HG03097 (cell line): ENCODE measurements around the gene MAFB.

ENCODE experiments used
- ATAC-seq: cut with Tn5 transposase; IDR thresholded peaks from one replicate; pipeline ENCODE4 v1.9.1; 2021; ENCODE audit not compliant: unreplicated experiment, low FRiP score

MAFB gene

GRCh38 chr20:40703975-40704530, 15.0 kb upstream of the MAFB start:
- ATAC-seq, result no peak

GRCh38 chr20:40702504-40702903, 13.5 kb upstream of the MAFB start:
- ATAC-seq, result no peak

GRCh38 chr20:40698744-40699143, 9.7 kb upstream of the MAFB start:
- no peak for ATAC-seq

GRCh38 chr20:40698281-40698680, 9.2 kb upstream of the MAFB start:
- ATAC-seq, result no peak

- no peak for ATAC-seq
These were observed 8.5 kb upstream of the MAFB start for GRCh38 chr20:40697541-40697940.

GRCh38 chr20:40695214-40695613, 6.2 kb upstream of the MAFB start:
- no peak for ATAC-seq

GRCh38 chr20:40694246-40694645, 5.2 kb upstream of the MAFB start:
- ATAC-seq, result no peak

- ATAC-seq, result no peak
These were observed 3.4 kb upstream of the MAFB start for GRCh38 chr20:40692240-40693011.

- no peak for ATAC-seq
These were observed 2.7 kb upstream of the MAFB start for GRCh38 chr20:40691566-40692239.

GRCh38 chr20:40690836-40691565, 2.0 kb upstream of the MAFB start:
- ATAC-seq, result no peak

GRCh38 chr20:40689943-40690835, 1.2 kb upstream of the MAFB start:
- ATAC-seq, result peak; percentile 70

- ATAC-seq, result no peak
These were observed 622 bp downstream of the MAFB start for GRCh38 chr20:40688129-40689099.

- no peak for ATAC-seq
These were observed 1.5 kb downstream of the MAFB start for GRCh38 chr20:40687384-40688128.

GRCh38 chr20:40686893-40687292, 2.1 kb downstream of the MAFB start:
- ATAC-seq, result no peak

GRCh38 chr20:40686434-40686882, 2.6 kb downstream of the MAFB start:
- ATAC-seq, result no peak

GRCh38 chr20:40685349-40685748, 3.7 kb downstream of the MAFB start:
- ATAC-seq, result no peak

- ATAC-seq, result no peak
These were observed 5.2 kb downstream of the MAFB start for GRCh38 chr20:40683894-40684268.

- ATAC-seq, result no peak
These were observed 5.7 kb downstream of the MAFB start for GRCh38 chr20:40683221-40683893.
